SH-SY5Y (cell line): Measurements from ENCODE around the gene FABP7.

Experiments
- GATA2 ChIP-seq: IDR thresholded peaks from 2 replicates; pipeline ENCODE4 v1.6.1; 2011; ENCODE audit warnings: mild to moderate bottlenecking, low read depth, low read length
- GATA3 ChIP-seq: IDR thresholded peaks from 2 replicates; pipeline ENCODE4 v1.6.1; 2011; ENCODE audit warnings: low read depth, mild to moderate bottlenecking, low read length, moderate library complexity

DNA sequence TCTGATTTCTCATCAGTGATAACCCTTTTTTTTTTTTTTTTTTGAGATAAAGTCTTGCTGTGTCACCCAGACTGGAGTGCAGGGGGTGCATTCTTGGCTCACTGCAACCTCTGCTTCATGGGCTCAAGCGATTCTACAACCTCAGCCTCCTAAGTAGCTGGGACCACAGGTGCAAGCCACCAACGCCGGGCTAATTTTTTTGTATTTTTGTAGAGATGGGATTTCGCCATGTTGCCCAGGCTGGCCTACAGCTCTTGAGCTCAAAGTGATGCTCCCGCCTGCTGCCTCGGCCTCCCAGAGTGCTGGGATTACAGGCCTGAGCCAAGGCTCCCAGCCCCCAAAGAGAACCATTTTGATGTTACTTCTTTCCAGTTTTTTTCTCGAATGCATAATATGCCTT lies 2.2 kb downstream of the FABP7 start:
- TF ChIP-seq GATA3, result no peak
- no peak for TF ChIP-seq GATA2
